MCF 10A (cell line): ENCODE results near the gene WTIP. TPM values are rescaled to one million over a fixed set of nuclear protein-coding genes. Genes with fewer than 3 reads are reported as not detected.

Experiments
- BruUV-seq: library from RNA; stranded (reverse); fragments of 400-500 nt; replicated peaks from 2 replicates; lab custom pipeline; 2021; lab: Mats Ljungman, UMichigan
- CTCF ChIA-PET: fragments of 300-600 bp; sonication (Branson Sonifier 250); formaldehyde crosslinking; extraction: SDS; loops from one replicate; lab custom pipeline; 2021; ENCODE audit warnings: antibody characterized with exemption, inconsistent platforms; lab: Yijun Ruan, JAX
- POLR2A ChIA-PET: fragments of 300-600, 350-650 bp; sonication (Branson Sonifier 250); formaldehyde crosslinking; extraction: SDS; loops from one replicate; lab custom pipeline; 2020; ENCODE audit warnings: antibody characterized with exemption, inconsistent platforms; lab: Yijun Ruan, JAX
- DNase-seq: peaks from one replicate; pipeline ENCODE4 v3.0.0-alpha.2; 2018; ENCODE audit not compliant: unreplicated experiment
- H3K27ac Mint-ChIP-seq: one replicate; pipeline ENCODE4 v1.8.0; 2022; ENCODE audit warnings: mild to moderate bottlenecking, low read depth, mixed read lengths; ENCODE audit not compliant: unreplicated experiment
- H3K27me3 Mint-ChIP-seq: one replicate; pipeline ENCODE4 v1.8.0; 2022; ENCODE audit warnings: mixed read lengths; ENCODE audit not compliant: insufficient read depth, unreplicated experiment
- H3K36me3 Mint-ChIP-seq: one replicate; pipeline ENCODE4 v1.8.0; 2022; ENCODE audit warnings: mild to moderate bottlenecking, moderate library complexity, mixed read lengths; ENCODE audit not compliant: insufficient read depth, unreplicated experiment
- H3K4me1 Mint-ChIP-seq: one replicate; pipeline ENCODE4 v1.8.0; 2022; ENCODE audit warnings: mixed read lengths; ENCODE audit not compliant: insufficient read depth, unreplicated experiment
- H3K4me3 Mint-ChIP-seq: one replicate; pipeline ENCODE4 v1.8.0; 2022; ENCODE audit warnings: mild to moderate bottlenecking, moderate library complexity, mixed read lengths; ENCODE audit not compliant: unreplicated experiment
- H3K9me3 Mint-ChIP-seq: one replicate; pipeline ENCODE4 v1.8.0; 2022; ENCODE audit warnings: mixed read lengths; ENCODE audit not compliant: unreplicated experiment
- intact Hi-C: fragments of 100-400 bp; cut with micrococcal nuclease; formaldehyde crosslinking; loops from 2 replicates; pipeline ENCODE4 v1.14.1; 2022
- total RNA-seq: library from RNA; stranded (reverse); gene quantifications from 2 replicates; pipeline ENCODE4 v1.2.3, GENCODE V29; 2022
- TF ChIP-seq, protein P1 (sequence below): fragments of 200-600 bp; IDR thresholded peaks from one replicate; pipeline ENCODE4 v1.8.0; 2022; ENCODE audit warnings: antibody characterized with exemption, mild to moderate bottlenecking; ENCODE audit not compliant: unreplicated experiment

WTIP gene
- total RNA-seq, 1 experiment from 2014 or later: 22.6 TPM

DNA sequence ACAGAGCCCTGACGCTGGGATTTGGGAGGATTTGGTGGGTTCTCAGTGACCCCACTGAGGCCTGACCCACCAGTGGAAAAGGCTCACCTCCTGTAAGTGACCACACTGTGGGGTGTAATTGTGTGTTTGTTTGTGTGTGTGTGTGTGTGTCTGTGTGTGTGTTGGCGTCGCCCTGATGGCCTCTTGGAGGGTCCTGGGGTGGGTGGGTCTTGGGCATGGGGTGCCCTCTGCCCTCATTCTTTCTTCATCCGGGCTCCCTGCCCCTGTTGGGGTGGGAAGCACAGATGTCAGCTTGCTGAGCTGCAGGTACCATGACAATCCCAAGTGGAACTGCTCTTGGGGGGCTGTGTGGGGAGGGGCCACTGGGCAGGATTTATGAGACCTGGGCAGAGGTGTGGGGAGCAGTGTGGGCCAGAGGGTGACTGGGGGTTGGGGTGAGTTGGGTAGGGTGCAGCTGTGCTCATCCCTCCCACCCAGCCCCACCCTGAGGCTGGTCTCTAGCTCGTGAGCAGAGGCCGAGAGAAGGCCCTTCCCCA is 22.8 kb downstream of the WTIP start:
- Mint-ChIP-seq H3K36me3 (peaks cover 15% of the 10 kb centered on the region), H3K27me3 (no peaks in the 10 kb centered on the region), H3K4me1 (no peaks in the 10 kb centered on the region), H3K27ac (no peak overlapping the region), H3K9me3 (no peaks in the 10 kb centered on the region), H3K4me3 (no peak overlapping the region)
- TF ChIP-seq, protein P1, sequence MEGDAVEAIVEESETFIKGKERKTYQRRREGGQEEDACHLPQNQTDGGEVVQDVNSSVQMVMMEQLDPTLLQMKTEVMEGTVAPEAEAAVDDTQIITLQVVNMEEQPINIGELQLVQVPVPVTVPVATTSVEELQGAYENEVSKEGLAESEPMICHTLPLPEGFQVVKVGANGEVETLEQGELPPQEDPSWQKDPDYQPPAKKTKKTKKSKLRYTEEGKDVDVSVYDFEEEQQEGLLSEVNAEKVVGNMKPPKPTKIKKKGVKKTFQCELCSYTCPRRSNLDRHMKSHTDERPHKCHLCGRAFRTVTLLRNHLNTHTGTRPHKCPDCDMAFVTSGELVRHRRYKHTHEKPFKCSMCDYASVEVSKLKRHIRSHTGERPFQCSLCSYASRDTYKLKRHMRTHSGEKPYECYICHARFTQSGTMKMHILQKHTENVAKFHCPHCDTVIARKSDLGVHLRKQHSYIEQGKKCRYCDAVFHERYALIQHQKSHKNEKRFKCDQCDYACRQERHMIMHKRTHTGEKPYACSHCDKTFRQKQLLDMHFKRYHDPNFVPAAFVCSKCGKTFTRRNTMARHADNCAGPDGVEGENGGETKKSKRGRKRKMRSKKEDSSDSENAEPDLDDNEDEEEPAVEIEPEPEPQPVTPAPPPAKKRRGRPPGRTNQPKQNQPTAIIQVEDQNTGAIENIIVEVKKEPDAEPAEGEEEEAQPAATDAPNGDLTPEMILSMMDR: no peak
- DNase-seq: no peak
- POLR2A ChIA-PET: no interaction called here
- no TSS peak for BruUV-seq
- CTCF ChIA-PET: interaction anchor here (0.6 kb wide), 2 partner anchors 253 to 357 kb away, joined by 3 read pairs; no protein-coding TSS in a partner anchor
- intact Hi-C loops: no loop called here

- POLR2A ChIA-PET: no interaction called here
- Mint-ChIP-seq H3K4me1 (no peaks in the 10 kb centered on the region), H3K36me3 (peaks cover 15% of the 10 kb centered on the region), H3K27me3 (no peaks in the 10 kb centered on the region), H3K27ac (no peak overlapping the region), H3K9me3 (no peaks in the 10 kb centered on the region), H3K4me3 (no peak overlapping the region)
- TF ChIP-seq, protein P1: no peak
- CTCF ChIA-PET: no interaction called here
- DNase-seq: no peak
- intact Hi-C loops: no loop called here
- BruUV-seq: no TSS peak
Measured at GRCh38 chr19:34504809-34505291, 23.3 kb downstream of the WTIP start.

DNA sequence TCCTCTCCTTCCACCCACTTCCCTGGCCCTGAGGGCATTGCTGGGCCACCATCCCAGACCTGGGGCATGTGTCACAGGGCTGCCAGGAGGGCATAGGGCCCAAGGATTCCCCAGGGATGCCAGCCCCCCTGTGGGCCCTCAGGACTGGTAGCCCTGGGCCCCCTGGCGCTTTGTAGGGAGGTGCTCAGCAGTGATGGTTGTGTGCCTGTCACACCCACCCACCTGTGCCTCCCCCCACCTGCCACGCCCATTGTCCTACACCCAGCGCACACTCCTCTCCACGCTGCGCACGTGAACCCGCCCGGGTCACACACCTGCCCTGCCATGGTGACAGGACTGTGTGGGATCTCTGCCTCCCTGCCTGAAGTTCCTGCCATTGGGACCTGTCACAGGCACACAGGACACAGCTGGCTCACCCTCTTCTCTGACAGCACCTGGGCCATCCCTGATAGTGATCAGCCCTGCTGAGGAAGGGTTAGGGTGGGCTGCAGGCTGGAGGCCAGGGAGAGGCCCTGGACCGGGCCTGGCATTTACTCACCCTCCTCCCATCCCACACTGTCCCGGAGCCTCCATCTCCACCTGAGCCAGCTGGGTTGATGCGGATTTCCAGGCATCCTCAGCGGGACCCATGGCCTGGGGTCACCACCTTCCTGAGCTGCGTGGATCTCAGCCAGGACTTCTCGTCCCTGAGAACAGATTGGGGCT is 23.9 kb downstream of the WTIP start:
- Mint-ChIP-seq H3K4me1 (no peaks in the 10 kb centered on the region), H3K36me3 (peaks cover 15% of the 10 kb centered on the region), H3K4me3 (no peak overlapping the region), H3K9me3 (peaks cover 2% of the 10 kb centered on the region), H3K27ac (no peak overlapping the region), H3K27me3 (no peaks in the 10 kb centered on the region)
- TF ChIP-seq, protein P1: no peak
- ChIA-PET CTCF (interaction anchor here (0.8 to 1.2 kb wide), 2 partner anchors 31 to 208 kb away, joined by 4 to 5 read pairs; no protein-coding TSS in a partner anchor), POLR2A (no interaction called here)
- DNase-seq: no peak
- BruUV-seq: no TSS peak
- intact Hi-C loops: no loop called here

DNA sequence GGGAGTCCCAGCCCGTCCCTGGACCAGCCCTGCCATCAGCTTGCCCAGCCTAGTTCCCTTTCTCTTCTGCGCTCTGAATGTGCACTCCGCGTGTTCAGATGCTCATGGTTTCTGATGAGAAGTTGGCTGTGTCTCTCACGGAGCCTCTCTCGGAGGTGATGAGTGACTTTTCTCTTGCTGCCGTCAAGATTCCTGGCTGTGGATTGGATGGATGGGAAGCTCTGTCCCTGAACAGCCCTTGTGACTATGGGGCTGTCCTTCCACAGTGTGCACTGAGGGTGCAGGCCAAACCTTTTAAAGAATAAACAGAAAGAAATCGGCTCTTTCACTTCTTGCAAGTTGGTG is 24.4 kb downstream of the WTIP start:
- no TSS peak for BruUV-seq
- H3K27ac Mint-ChIP-seq: no peak overlapping the region
- H3K4me3 Mint-ChIP-seq: no peak overlapping the region
- H3K27me3 Mint-ChIP-seq: no peaks in the 10 kb centered on the region
- ChIA-PET POLR2A (no interaction called here), CTCF (interaction anchor here (0.6 to 1.2 kb wide), 3 partner anchors 30 to 207 kb away, joined by 4 to 5 read pairs (median 4); no protein-coding TSS in a partner anchor)
- no peaks in the 10 kb centered on the region for H3K4me1 Mint-ChIP-seq
- TF ChIP-seq, protein P1: no peak
- no peak for DNase-seq
- peaks cover 7% of the 10 kb centered on the region for H3K9me3 Mint-ChIP-seq
- H3K36me3 Mint-ChIP-seq: peaks cover 15% of the 10 kb centered on the region
- intact Hi-C loops: no loop called here
